EL (cell line): ENCODE data around the gene FBXO22.
"Not testable (repeated sequence)": the region's sequence is repeated elsewhere in the genome, so short reads cannot be mapped to it uniquely, and the experiment has no call there.

ENCODE experiments used
- DNase-seq: peaks from one replicate; pipeline ENCODE4 v3.0.0-alpha.2; 2016

FBXO22 gene

DNA sequence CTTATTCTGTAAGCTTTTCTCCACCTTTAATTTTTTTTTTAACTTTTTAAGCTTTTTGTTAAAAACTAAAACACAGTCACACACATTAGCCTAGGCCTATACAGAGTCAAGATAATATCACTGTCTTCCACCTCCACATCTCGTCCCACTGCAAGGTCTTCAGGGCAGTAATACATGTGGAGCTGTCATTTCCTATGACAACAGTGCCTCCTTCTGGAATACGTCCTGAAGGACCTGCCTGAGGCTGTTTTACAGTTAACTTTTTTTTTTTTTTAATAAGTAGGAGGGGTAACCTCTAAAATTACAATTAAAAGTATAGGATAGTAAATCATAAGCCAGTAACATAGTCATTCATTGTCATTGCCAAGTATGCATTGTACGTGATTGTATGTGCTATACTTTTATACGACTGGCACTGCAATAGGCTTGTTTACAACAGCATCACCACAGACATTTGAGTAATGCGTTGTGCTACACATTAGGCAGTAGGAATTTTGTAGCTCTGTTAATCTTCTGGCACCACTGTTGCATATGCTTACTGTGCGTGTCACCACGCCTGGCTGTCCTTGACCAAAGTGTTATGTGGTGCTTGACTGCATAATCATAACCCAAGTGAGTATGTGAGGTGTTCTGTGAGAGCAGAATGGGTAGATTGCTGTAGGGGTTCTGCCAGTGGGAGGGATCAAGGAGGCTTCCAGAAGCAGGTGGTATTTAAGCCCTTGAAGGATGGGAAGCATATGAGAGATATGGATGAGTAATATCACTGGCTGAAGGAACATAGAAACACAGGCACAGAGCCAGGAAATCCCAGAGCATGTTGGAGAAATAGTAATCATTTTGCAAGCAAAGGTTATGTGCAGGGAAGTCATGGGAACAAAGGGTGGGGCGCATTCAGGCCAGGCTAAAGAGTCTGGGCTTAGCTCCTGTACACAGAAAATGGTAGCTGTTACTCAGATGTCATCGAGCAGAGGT lies 18.3 kb downstream of the FBXO22 start:
- peak; percentile 70 for DNase-seq

DNA sequence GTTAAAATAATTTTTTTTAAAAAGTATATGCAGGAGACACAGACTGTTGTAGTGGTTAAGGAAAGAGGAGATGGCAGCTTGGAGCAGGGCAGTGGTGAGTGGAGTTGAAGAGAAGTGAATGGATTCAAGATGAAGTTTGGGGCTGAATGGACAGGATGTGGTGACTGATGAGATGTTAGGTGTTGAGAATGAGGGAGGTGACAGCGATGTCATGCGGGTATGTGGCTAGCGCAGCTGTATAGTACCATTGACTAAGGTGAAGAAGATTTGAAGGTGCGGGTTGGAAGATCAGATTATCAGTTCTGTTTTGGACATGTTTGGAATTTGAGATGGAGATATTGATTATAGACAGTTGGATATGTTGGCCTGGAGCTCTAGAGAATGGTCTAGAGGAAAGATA lies 20.1 kb downstream of the FBXO22 start:
- no peak for DNase-seq

DNA sequence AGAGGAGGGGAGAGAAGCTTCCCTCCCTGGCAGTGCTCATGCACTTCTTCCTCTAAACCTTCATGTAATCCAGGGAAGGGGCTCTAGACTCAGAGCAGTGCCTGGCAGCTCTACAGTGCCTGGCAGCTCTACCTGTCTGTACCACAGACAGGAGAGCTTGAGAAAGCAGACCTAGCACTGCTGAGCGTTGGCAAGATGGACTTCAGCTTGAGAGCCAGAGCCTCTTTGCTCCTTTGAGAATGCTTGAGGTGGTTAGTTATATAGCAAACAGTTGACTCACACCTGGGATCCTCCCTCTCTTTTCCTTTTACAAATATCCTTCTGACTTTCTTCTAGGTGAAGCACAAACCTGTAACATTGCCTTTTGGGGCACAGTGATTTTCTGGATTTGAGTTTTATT lies 20.9 kb downstream of the FBXO22 start:
- no peak for DNase-seq

DNA sequence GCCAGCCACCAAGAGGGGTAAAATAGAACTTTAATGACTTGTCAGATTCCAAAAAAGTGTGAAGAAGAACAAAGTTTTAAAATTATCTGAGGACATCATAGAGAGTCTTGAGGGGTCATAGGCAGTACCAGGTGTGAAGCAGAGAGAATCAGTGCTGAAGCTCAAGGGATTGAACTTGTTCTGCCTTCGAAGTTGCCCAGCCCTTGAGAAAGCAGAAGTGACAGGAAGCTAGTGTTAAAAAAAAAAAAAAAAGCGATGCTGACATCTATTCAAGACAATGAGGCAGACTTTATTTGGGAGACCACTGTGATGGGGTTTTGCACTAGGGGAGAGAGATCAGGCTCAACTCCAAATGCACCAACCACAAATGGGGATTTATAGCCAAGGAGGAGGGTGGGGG lies 21.8 kb downstream of the FBXO22 start:
- no peak for DNase-seq

DNA sequence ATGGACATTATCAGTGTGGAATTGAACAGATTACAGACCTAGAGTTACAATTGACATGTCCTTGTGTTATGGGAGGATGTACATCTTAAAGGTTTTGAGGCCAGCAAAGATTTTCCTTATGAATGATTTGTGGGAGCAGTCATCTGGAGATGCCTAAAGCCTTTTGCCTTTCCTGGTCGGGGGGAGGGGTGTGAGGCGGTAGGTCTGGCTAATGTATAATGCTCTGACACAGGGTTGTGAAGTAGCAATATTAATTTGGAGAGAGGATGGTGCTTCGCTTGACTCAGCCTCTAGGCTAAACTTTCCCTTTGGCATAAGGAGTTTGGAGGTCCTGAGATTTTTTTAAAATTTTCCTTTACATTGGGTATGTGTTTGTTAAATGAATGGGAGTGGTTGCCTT lies 23.3 kb downstream of the FBXO22 start:
- DNase-seq, result no peak

DNA sequence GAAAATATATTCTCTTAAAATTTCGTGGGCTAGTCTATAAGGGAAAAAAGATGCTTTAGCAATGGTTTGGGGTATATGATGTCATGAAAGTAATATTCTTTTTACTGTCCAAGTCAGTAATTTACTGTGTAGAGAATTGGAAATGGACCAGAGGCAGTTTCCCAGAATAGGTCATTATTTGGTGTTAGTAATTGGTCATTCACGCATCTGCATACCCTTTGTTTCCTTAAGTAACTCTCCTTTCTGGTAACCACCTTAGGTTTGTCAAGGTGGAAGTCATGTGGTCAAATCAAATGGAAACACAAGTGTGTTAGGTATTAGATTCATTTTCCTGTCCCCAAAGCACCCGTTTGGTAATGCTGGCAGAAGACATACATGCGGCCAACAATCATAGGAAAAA lies 23.9 kb downstream of the FBXO22 start:
- DNase-seq, result no peak

DNA sequence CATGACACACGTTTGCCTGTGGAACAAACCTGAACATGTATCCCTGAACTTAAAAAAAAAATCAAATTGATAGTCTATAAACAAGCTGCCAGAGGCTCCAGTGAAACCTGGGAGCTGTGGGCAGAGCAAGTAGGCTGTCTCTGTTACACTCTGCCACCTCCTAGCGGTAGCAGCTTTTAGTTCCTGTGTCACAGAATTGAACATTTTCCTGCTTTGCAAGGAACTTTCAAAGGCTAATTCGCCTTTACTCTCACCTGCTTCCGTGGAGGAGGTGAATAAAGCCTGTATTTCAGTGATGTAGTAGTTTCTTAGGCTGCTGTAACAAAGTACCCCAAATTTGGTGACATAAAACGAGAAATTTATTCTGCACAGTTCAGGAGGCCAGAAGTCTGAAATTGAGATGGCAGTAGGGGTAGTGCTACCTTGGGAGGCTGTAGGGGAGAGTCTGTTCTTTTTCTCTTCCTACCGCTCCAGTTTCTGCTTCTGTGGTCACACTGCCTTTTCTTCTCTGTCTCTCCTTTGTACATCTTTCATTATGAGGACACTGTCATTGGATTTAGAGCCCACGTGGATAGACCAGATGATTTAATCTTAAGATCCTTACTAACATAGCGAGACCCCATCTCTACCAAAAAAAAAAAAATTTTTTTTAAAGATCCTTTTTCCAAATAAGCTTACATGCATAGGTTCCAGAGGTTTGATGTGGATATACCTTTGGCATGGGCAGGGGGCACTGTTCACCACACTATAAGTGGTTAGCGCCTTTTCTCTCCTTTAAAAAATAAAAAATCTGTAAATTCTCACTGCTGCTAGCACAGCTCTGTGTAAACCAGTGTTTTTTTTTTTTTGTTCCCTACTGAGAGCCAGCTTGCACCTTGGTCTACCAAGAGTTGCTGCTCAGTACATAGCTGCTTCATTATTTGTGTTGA lies 25.3 kb downstream of the FBXO22 start:
- DNase-seq, result peak; percentile 8

DNA sequence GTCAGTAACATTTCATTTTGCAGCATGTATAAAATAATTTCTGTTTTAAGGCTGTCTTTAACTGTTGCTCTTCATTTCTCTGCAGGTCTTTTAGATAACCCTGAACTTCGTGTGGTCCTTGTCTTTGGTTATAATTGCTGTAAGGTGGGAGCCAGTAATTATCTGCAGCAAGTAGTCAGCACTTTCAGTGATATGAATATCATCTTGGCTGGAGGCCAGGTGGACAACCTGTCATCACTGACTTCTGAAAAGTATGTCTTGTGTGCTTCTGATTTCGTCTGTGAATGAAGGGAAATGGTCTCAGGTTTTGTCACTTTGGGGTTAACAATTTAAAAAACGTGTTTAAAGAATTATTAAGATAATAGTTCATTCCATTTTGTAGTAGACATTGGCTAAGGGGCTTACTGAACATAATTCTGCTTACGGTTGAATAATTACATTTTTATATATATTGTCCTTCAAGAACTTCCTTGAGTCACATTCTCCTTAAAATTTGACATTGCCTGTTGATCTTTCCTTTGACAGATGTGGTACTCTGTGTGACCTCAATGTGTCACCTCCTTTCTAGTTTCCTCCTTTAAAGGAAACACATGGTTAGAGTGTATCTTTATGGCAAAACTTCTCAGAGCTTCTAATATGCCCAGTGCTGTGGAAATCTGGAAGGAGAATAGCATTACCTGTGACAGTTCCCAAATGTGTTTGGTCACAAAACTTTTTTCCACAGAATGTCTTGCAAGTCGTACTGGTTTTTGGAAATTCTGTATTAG lies 26.3 kb downstream of the FBXO22 start:
- DNase-seq, result no peak

DNA sequence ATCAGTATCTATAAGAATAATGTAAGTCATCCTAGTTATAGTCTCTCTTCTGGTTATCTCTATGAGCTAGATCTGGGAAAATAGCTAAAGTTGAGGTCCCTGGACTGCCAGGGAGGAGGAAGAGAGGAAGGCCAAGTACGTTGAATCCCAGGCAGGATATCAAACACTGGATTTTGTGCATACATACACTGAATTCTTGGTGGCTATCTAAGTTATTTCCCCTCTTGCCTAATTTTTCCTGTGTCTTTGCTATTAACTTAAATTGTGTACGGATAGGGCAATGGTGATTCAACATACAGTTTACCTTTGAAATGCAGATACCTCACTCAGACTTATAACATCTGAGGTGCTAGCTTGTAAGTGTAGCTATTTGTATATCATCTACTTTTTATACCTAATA lies 27.2 kb downstream of the FBXO22 start:
- DNase-seq, result no peak

DNA sequence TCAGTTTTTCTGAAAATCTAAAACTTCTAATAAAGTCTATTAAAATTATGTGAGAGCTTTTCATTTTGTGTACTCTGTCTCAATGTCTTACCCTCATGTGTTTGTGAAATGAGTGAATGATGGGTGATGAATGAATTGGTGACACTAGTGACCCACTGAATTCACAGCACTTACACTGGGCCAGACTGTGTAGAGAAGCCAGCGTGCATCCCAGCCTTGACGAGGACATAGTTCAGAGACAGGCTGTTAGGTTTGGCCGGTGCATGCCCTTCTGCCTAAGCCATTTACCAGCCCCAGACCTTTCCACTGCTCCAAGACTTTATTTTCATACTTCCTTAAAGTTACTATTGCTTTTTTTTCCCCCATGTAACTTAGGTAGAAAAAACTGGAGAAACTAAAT lies 38.8 kb downstream of the FBXO22 start:
- no peak for DNase-seq

DNA sequence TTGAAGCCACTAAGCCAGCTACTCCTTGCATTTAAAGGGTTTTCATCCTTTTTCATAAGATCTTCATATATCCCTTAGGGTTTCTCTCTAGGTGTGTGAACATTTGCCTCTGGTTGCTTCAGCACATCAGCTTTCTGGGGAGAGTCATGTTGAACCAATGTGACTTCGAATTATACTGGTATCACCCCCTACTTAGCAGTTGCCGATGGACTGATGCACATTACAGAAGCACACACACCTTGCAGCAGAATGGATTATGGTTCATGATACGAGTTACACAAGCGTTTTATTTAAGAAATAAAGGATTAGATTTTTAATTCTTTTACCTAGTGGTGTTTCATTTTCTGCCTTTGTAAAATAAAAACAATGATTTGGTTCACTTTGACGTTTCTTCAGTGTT lies 39.6 kb downstream of the FBXO22 start:
- DNase-seq, result no peak

DNA sequence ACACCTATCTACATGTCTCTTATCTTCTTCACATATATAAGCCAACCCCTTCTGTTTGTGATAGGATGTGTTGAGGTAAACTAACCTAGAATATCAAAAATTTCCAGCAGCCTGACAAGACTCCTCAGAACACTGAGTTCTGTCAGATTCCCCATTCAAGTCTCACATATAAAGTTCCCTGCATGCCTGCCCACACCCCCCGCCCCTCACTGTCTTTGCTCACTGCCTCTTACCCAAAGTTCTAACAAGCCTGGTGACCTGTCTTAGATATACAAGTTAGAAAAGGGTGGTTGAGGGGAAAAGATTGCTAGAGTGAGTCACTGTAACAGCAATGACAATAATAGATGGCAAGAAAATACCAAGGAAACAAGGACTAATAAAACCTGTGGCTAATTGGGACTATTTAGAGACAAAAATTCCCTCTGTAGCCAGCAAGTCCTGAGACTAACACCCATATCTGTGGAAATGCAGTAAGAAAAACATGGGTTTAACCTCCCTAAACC lies 40.1 kb downstream of the FBXO22 start:
- peak; percentile 20 for DNase-seq

DNA sequence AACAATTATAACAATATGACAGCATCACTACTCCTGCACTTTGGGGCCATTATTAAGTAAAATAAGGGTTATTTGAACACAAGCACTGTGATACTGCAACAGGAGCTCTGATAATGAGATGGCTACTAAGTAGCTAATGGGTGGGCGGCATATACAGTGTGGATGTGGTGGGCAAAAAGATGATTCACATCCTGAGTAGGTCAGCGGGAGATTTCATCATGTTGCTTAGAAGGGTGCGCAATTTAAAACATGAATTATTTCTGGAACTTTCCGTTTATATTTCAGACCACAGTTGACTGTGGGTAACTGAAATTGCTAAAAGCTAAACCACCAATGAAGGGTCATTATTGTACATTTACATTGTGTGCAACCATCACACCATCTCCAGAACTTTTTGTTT lies 42.3 kb downstream of the FBXO22 start:
- DNase-seq, result peak; percentile 63

DNA sequence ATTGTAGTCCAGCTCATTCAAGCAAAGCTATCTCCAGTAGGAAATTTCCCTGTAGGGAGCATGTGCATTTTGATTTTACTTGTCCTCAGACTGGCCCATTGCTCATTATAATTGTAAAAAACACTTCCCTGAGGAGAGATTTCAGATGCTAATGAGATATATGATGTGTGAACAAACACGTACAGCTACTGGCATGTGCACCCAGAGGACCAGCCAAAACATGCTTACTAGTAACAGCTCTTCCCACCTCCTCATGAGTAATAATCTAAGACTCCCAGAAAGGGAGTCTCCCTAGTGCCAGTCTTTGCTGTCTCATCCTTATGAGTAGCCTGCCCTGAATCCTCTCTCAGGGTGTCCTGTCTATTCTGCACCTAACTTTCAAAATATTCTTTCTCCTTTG lies 43.4 kb downstream of the FBXO22 start:
- peak; percentile 87 for DNase-seq

DNA sequence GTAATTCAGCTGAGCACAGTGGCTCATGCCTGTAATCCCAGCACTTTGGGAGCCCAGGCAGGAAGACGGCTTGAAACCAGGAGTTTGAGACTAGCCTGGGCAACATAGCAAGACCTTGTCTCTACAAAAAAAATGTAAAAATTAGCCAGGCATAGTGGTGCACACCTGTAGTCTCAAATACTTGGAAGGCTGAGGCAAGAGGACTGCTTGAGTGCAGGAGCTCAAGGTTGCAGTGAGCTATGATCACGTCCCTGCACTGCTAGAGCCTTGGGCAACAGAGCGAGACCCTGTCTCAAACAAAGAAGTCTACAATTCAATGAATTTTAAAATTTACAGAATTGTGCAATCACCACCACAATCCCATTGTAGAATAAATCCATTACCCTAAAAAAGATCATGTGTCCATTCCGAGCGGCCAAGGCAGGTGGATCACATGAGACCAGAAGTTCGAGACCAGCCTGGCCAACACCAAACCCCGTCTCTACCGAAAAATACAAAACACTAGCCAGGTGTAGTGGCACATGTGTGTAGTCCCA lies 45.2 kb downstream of the FBXO22 start:
- no peak for DNase-seq

DNA sequence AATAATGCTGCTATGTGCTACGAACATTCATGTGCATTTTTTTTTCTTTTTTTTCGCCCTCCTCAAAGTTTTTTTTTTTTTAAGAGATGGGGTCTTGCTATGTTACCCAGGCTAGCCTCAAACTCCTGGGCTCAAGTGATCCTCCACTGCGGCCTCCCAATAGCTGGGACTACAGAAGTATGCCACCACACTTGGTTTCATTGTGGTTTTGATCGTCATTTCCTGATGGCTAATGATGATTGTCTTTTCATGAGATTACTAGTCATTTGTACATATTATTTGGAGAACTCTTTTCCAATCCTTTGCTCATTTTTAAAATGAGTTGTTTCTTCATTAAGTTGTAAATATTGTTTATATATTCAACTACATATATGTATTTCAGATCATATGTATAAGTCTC lies 48.8 kb downstream of the FBXO22 start:
- DNase-seq, result no peak

DNA sequence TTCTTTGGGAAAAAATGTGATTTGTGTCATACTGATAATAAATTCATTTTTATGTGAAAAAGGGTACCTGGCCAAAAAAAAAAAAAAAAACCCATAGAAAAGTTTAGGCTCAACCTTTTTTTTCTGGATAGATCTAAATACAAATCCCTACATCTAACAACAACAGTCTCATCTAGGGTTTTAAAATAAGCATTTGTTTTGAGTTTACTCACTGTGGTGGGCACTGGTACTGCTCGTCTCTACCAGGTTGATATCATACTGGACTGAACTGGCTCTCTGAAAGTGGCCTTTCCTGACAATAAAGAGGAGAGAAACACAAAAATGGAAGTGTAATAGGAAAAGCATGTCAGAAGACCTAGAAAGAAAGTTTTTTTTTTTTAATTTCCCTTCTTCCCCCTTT lies 52.0 kb downstream of the FBXO22 start:
- no peak for DNase-seq

DNA sequence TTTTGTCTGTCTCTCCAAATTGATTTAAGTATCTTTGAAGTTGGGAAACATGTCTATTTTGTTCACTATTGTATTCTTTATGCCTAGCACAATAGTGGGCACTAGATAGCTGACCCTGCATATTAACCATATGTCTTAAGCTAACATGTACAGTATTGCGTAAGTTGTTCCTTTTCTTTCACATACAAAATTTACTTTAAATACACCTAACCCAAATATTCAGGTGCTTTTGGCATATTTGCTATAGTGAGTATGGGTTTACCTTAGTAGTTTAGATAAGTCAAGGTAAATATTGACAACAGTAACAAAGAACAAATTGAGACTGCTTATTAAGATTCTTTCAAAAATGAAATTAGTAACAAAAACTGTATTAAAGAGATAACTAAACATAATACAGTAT lies 57.7 kb downstream of the FBXO22 start:
- DNase-seq, result no peak

DNA sequence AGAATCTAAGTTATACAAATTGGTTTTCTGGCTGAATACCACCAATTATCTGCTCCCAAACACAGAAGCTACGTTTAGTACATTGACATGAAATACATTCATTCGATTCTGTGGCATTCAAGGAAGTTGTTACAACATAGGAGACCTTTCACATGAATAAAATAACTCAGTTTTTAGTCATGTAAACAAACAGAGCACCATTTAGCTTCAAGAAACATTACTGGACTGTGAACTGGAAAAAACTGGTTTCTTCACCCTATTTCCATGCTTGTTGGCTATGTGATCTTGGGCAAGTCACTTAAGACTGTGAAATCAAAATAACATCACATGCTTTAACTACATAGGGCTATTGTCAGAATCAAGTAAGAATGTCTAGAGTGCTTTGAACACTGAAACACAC lies 62.4 kb downstream of the FBXO22 start:
- DNase-seq, result peak; percentile 64

DNA sequence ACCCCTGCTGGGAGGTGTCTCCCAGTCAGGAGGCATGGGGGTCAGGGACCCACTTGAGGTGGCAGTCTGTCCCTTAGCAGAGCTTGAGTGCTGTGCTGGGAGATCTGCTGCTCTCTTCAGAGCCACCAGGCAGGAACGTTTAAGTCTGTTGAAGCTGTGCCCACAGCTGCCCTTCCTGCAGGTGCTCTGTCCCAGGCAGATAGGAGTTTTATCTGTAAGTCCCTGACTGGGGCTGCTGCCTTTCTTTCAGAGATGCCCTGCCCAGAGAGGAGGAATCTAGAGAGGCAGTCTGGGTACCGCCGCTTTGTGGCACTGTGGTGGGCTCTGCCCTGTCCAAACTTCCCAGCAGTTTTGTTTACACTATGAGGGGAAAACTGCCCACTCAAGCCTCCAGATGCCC lies 73.1 kb downstream of the FBXO22 start:
- DNase-seq, result not testable (repeated sequence)

DNA sequence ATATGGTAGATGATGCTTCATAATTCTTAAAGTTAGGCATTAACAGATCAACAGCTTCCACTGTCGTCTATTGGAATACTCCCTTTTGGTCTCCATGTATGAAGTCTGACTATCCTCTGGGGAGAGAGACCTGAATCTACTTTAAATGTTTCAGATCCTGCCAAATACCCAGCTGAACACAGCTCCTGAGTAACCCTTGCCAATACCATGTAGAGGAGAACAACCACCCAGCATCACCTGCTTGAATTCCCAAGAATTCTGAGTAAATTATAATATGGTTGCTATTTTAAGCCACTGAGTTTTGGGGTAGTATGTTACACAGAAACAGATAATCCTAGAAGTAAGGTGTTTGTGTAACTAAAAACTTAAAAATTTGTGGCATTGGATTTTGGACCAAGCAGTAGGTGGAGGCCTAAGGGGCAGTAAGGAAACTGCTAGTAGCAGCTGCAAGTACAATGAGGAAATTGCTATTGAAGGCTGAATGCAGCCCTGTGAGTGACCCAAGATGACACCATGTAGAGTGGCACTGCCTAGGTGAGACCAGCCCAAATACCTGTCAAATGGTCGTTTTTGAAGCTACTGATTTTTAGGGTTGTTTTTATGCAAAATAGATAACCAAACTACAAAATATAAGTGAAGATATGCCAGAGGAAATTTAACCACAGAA lies 77.6 kb downstream of the FBXO22 start:
- DNase-seq, result no peak

DNA sequence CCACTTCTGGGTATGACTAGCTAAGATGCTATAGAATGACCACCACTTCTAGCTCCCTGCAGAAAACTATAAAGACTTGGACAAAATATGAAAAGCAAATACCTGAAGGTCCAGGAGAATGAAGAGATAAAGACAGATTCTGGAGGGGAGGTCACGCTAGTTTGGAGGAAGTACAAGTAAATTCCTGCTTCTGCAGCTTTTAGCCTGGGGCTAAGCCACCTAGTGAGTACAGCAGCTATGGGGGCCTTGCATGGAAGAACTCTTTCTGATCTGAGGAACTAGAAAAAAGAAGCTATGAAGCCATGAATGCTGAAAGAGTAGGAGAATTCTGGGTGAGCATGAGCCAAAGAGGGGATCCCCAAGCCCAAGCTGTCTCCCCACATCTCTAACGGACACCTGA lies 78.8 kb downstream of the FBXO22 start:
- DNase-seq, result no peak
